HG02885 (cell line): Measurements from ENCODE around the gene MUC4.
"Not testable (repeated sequence)": the region's sequence is repeated elsewhere in the genome, so short reads cannot be mapped to it uniquely, and the experiment has no call there.

ENCODE experiments used
- ATAC-seq: cut with Tn5 transposase; IDR thresholded peaks from one replicate; pipeline ENCODE4 v1.9.1; 2021; ENCODE audit warnings: mild to moderate bottlenecking; ENCODE audit not compliant: unreplicated experiment, poor library complexity

MUC4 gene

GRCh38 chr3:195720831-195721506 lies 90.8 kb downstream of the MUC4 start, which contains the start of gene MUC20:
TSS of gene MUC20 (plus strand) at chr3:195720978. CDS start at chr3:195721008, 30 bp downstream.
- not testable (repeated sequence) for ATAC-seq

GRCh38 chr3:195719514-195720254 lies 92.0 kb downstream of the MUC4 start:
- ATAC-seq = not testable (repeated sequence)

- ATAC-seq = no peak
Measured at GRCh38 chr3:195718477-195718984, 93.2 kb downstream of the MUC4 start.

DNA sequence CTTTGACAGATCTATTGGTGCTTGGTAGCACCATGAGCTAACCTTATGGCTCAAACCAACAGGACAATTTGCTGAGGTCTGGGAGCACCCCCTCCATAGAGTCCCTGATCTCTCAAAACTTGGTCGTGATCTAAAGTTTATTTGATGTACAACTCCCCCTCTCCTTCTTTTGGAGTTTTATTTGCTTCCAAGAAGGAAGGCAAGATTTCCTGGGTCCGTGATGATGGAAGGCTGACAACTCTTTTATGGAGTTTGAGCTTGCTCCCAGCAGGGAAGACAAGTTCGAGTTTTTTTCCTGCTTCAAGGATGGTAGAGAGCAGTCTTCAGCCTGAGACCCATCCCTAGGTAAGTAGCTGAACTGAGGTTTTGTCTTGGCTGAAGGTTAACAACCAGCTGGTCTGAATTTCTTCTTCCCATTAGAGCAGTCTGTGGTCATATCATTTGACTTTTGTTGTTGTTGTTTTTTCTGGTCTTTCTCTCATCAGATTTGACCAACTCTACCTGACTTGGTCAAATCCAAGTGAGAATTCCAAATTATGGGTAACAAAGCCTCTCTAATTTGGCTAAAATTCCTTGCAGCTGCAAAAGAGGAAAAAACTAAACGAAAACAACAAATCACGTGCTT lies 93.8 kb downstream of the MUC4 start:
- no peak for ATAC-seq

DNA sequence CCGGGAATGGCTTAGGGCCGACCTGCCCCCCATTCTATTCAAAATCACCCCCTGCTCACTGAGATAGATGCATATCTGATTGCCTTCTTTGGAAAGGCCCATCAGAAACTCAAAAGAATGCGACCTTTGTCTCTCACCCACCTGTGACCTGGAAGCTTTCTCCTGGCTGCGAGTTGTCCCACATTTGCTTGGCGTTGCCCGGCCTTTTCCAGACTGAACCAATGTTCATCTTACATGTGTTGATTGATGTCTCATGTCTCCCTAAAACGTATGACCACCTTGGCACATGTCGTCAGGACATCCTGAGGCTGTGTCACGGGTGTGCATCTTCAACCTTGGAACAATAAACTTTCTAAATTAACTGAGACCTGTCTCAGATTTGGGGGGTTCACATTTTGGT lies 94.3 kb downstream of the MUC4 start:
- no peak for ATAC-seq

- ATAC-seq = no peak
Measured at GRCh38 chr3:195715583-195716266, 96.0 kb downstream of the MUC4 start.

- ATAC-seq = no peak
Measured at GRCh38 chr3:195715134-195715533, 96.6 kb downstream of the MUC4 start.

DNA sequence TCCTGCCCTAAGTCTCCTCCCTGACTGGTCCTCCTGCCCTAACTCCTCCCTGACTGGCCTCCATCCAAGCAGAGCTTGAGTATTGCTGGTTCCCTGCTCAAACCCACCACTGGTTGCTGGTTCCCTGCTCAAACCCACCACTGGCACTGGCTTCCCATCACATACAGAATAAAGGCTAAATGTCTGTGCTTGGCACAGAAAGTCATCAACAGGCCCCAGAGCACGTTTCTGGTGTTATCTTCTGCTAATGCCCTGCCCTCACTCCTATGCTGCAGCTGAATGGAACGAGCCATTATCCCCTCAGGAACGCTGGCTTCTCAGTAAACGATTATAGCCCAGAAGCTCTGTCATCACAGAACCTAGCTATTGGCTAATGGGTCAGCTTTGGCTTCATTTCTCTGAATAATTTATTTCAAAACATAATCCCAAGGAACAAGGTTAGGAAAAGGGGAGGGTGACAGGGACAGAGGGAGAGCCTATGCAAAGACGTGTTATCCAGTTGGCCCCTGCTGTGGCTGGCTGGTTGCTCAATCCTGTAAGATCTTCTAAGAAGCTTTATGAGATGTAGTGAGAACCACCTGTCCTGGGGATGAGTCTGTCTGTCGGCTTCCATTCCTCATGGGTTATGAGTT lies 97.2 kb downstream of the MUC4 start:
- ATAC-seq = no peak

DNA sequence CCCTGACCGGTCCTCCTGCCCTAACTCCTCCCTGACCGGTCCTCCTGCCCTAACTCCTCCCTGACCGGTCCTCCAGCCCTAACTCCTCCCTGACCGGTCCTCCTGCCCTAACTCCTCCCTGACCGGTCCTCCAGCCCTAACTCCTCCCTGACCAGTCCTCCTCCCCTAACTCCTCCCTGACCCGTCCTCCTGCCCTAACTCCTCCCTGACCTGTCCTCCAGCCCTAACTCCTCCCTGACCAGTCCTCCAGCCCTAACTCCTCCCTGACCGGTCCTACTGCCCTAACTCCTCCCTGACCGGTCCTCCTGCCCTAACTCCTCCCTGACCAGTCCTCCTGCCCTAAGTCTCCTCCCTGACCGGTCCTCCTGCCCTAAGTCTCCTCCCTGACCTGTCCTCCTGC lies 98.6 kb downstream of the MUC4 start:
- ATAC-seq = not testable (repeated sequence)

- not testable (repeated sequence) for ATAC-seq
Measured at GRCh38 chr3:195712535-195712910, 99.2 kb downstream of the MUC4 start.

- ATAC-seq = no peak
Measured at GRCh38 chr3:195711813-195712534, 99.8 kb downstream of the MUC4 start.

DNA sequence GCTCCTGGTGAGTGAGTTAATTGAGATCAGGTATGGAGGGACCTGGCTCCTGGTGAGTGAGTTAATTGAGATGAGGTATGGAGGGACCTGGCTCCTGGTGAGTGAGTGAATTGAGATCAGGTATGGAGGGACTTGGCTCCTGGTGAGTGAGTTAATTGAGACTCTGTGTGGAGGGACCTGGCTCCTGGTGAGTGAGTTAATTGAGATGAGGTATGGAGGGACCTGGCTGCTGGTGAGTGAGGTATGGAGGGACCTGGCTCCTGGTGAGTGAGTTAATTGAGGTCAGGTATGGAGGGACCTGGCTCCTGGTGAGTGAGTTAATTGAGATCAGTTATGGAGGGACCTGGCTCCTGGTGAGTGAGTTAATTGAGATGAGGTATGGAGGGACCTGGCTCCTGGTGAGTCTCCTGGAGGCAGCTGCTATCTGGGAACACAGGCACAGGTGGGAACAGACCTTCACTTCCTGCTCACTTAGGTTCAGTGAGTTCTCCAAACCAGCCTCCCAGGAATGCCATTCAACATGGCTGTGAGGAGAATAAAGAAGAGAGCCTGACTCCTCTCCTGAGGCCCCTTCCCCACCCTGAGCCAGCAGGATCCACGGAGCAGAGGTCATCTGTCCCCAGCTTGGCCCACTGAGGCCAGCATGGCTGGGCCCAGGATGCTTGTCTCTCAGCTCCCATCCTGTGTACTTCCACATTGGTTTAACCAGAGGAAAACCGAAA lies 100.5 kb downstream of the MUC4 start:
- ATAC-seq = not testable (repeated sequence)

- not testable (repeated sequence) for ATAC-seq
Measured at GRCh38 chr3:195710126-195710905, 101.4 kb downstream of the MUC4 start.

- no peak for ATAC-seq
Measured at GRCh38 chr3:195709676-195710085, 102.0 kb downstream of the MUC4 start.

DNA sequence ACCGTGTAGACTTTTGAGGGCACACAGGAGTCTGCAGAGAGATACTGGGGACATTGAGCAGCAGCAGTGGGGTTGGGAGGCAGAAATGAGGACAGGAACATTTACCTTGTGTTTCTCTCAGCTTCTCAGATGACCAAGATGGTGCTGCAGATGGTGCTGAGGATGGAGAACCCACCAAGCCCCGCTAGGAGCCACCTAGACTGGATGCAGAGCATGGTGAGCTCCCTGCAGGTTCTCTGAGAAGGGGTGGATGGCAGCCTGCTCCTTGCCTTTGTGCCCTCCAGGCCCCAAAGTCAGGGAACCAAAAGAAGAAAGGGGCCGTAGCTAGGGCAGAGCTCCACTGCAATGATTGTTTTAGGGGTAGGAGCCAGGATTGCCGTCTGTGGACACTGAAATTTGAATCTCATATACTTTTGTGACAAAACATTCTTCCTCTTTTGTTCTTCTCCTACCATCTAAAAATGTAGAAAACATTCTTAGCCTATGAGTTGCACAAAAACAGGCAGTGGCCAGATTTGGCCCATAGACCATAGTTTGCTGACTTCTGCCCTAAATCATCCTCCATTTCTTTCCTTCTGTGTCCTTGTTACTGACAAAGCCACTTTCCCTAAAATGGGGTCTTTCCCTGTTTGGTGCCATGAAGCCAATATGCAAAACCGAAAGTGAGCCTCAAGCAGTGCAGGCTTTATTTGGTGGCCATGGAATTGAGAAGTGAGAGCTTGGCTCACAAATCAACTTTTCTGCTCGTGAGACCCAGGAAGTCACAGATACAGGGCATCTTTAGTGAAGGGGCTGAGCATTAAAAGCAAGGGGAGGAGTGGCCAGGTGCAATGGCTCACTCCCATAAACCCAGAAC lies 102.9 kb downstream of the MUC4 start:
- ATAC-seq = no peak

GRCh38 chr3:195708061-195708460 lies 103.7 kb downstream of the MUC4 start:
- ATAC-seq = no peak
